ENCODE data around the gene ALKBH5. TPM values are rescaled to one million over a fixed set of nuclear protein-coding genes. Genes with fewer than 3 reads are reported as not detected.

The ALKBH5 gene
- total and polyA plus RNA-seq, 9 of the 15 experiments (the other 6 are each of a cell fraction or from before 2014, with no cell fraction given): 11.4 to 70.0 (median 47.4) TPM

DNA sequence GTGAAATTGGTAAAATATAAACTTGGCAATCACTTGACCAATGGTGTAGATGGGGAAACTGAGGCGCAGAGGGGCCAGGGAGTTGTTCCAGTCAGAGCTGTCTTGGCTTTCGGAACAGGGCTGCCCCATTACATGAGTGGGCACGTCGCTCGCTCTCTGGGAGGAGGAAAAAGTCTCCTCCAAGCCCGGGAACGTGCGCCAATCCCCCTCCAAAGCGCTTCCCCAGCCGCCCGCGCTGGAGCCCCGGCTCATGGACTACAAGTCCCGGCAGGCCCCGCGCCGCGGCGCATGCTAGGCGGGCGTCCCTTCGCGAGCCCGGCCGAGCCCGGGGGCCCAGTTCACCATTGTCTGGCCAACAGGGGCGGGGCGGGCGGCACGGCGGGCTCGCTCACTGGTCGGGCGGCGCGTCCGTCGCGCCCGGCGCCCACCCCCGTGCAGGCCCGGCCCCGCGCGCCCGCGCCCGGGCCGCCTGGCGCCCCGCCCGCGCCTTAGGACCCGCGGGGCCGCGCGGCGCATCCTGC lies 41.6 kb downstream of the ALKBH5 start, which contains the start of gene LLGL1 (continued):
- no peak for TF ChIP-seq ZBTB11 (CRISPR knock-in tag; IDR thresholded peaks at IDR 0.05)
- TF ChIP-seq CREB5 (CRISPR knock-in tag; IDR thresholded peaks at IDR 0.05): no peak
- TF ChIP-seq, protein P1, sequence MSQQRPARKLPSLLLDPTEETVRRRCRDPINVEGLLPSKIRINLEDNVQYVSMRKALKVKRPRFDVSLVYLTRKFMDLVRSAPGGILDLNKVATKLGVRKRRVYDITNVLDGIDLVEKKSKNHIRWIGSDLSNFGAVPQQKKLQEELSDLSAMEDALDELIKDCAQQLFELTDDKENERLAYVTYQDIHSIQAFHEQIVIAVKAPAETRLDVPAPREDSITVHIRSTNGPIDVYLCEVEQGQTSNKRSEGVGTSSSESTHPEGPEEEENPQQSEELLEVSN (IDR thresholded peaks at IDR 0.05; ENCODE audit: borderline replicate concordance in 1 of 2, extremely low read depth in 1 of 2, insufficient read depth in 1 of 2, insufficient read length in 1 of 2, low read depth in 1 of 2, low read length in 1 of 2, poor library complexity in 1 of 2, severe bottlenecking in 1 of 2): peak in 1 of 2 experiments; percentile 42
- TF ChIP-seq NFYB (IDR thresholded peaks at IDR 0.05; ENCODE audit: extremely low read depth, insufficient read length): peak; percentile 47
- no peak for TF ChIP-seq ZNF175 (CRISPR knock-in tag; IDR thresholded peaks at IDR 0.05; ENCODE audit: low read depth)
- TF ChIP-seq, protein P2, sequence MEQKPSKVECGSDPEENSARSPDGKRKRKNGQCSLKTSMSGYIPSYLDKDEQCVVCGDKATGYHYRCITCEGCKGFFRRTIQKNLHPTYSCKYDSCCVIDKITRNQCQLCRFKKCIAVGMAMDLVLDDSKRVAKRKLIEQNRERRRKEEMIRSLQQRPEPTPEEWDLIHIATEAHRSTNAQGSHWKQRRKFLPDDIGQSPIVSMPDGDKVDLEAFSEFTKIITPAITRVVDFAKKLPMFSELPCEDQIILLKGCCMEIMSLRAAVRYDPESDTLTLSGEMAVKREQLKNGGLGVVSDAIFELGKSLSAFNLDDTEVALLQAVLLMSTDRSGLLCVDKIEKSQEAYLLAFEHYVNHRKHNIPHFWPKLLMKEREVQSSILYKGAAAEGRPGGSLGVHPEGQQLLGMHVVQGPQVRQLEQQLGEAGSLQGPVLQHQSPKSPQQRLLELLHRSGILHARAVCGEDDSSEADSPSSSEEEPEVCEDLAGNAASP (IDR thresholded peaks at IDR 0.05): no peak
- TF ChIP-seq ZNF717 (CRISPR knock-in tag; IDR thresholded peaks at IDR 0.05): no peak
- no peak for TF ChIP-seq CEBPG (CRISPR knock-in tag; IDR thresholded peaks at IDR 0.05)
- no peak for TF ChIP-seq CEBPG (tag; conservative IDR thresholded peaks at IDR 0.05 in 1 of 2, IDR thresholded peaks at IDR 0.05 in 1 of 2)
- TF ChIP-seq YBX1 (IDR thresholded peaks at IDR 0.05): no peak
